ENCODE data around the gene CAMK4.

DNA sequence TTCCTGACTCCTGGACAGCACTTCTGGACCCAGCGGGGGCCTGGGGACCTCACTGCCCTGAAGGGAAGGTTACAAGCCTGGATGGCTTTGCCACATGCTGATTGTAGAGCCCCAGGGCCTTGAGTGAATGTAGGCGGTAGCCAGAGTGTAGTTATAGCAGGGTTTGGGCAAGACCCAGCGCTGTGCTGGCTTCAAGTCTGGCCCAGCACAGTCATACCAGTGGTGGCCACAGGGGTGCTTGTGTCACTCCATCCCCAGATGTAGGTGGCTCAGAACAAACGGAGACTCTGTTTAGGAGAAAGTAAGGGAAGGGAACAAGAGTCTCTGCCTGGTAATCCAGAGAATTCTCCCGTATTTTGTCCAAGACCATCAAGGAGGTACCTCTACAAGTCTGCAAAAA lies 203.6 kb downstream of the CAMK4 start:
- no peak for TF ChIP-seq POLR2A (IDR thresholded peaks at IDR 0.05)
- TF ChIP-seq, protein P1, sequence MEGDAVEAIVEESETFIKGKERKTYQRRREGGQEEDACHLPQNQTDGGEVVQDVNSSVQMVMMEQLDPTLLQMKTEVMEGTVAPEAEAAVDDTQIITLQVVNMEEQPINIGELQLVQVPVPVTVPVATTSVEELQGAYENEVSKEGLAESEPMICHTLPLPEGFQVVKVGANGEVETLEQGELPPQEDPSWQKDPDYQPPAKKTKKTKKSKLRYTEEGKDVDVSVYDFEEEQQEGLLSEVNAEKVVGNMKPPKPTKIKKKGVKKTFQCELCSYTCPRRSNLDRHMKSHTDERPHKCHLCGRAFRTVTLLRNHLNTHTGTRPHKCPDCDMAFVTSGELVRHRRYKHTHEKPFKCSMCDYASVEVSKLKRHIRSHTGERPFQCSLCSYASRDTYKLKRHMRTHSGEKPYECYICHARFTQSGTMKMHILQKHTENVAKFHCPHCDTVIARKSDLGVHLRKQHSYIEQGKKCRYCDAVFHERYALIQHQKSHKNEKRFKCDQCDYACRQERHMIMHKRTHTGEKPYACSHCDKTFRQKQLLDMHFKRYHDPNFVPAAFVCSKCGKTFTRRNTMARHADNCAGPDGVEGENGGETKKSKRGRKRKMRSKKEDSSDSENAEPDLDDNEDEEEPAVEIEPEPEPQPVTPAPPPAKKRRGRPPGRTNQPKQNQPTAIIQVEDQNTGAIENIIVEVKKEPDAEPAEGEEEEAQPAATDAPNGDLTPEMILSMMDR (IDR thresholded peaks at IDR 0.05): no peak
